ENCODE data around the gene GNG12. TPM values are rescaled to one million over a fixed set of nuclear protein-coding genes. Genes with fewer than 3 reads are reported as not detected.
A peak's percentile ranks its signal among the peaks of the same experiment; 100 is the strongest.

The GNG12 gene
- total RNA-seq, 1 donor from 2014 or later: 71.5 TPM

DNA sequence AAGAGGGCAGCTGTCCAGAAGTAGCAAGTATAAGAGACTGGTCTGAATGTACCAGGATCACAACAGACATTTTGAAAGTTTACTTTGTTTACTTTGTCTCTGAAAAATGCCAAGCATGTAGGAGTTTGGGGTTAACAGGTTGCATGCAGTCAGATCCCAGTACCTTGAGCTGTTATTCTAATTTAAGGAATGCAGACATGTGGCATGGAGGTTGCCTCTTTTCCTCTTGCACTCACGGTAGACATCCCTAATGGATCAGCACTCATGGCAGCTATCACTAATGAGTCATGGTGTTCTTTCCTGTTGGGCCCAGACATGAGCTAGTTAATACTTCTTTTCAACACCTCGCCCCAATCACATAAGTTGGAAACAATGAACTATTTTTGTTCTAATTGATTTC is 81.0 kb downstream of the GNG12 start:
- Histone ChIP-seq H3K27ac (peak overlapping the region; percentile 70), H3K4me1 (peaks cover 90% of the 10 kb centered on the region), H3K4me3 (no peak overlapping the region), H3K36me3 (no peaks in the 10 kb centered on the region), H3K9me3 (no peaks in the 10 kb centered on the region), H3K27me3 (no peaks in the 10 kb centered on the region)
- intact Hi-C loops (cut with DNase I): loop anchor here (10.0 kb wide), 1 partner anchor 188 kb away; no protein-coding TSS in a partner anchor
- peak in 1 of 2 donors; percentile 13 for DNase-seq (ENCODE audit: extremely low spot score in 2 of 2)
- TF ChIP-seq POLR2A (IDR thresholded peaks at IDR 0.05) (no peak), CTCF (IDR thresholded peaks at IDR 0.05) (no peak), POLR2AphosphoS5 (IDR thresholded peaks at IDR 0.05; ENCODE audit: insufficient read depth in 1 of 2, low read depth in 1 of 2) (no peak)

GRCh38 chr1:67750691-67751054 is 82.6 kb downstream of the GNG12 start:
- H3K27ac ChIP-seq: peak overlapping the region; percentile 70
- no peak overlapping the region for H3K4me3 ChIP-seq
- intact Hi-C loops (cut with DNase I): loop anchor here (10.0 kb wide), 1 partner anchor 186 kb away; no protein-coding TSS in a partner anchor
- no peaks in the 10 kb centered on the region for H3K27me3 ChIP-seq
- H3K4me1 ChIP-seq: peaks cover 87% of the 10 kb centered on the region
- TF ChIP-seq POLR2AphosphoS5 (IDR thresholded peaks at IDR 0.05; ENCODE audit: insufficient read depth in 1 of 2, low read depth in 1 of 2): no peak
- TF ChIP-seq CTCF (IDR thresholded peaks at IDR 0.05): no peak
- TF ChIP-seq POLR2A (IDR thresholded peaks at IDR 0.05): no peak
- no peaks in the 10 kb centered on the region for H3K36me3 ChIP-seq
- no peaks in the 10 kb centered on the region for H3K9me3 ChIP-seq
- no peak for DNase-seq (ENCODE audit: extremely low spot score in 2 of 2)

GRCh38 chr1:67749844-67750690 is 83.2 kb downstream of the GNG12 start:
- no peak overlapping the region for H3K4me3 ChIP-seq

DNA sequence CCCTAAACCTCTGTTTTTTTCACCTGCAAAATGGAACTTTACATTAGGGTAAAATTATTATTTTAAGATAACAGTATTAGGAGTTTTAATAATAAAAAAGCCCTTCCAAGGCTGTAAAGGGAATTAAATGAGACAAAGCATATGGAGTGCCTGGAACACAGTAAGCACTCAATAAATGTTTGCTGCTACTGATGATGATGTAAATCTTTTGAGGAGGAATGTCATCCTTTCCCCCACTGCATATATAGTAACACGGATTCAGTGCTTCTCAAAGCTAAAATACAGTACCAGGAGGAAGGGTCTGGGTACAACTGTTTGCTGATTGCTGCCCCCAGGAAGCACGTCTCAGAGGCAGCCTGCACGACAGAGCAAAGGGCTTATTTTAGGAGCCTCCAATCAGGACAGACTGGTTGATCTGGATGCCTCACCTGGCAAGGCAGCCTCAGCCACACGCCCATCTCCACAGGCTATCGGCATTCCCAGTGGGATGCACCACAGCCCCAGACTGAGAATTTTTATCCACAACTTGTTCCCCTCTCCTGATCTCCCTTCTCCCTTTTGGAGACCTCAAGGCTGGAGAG is 83.9 kb downstream of the GNG12 start:
- Histone ChIP-seq H3K27ac (peak overlapping the region; percentile 70), H3K4me1 (peaks cover 74% of the 10 kb centered on the region), H3K36me3 (no peaks in the 10 kb centered on the region), H3K9me3 (no peaks in the 10 kb centered on the region), H3K27me3 (no peaks in the 10 kb centered on the region), H3K4me3 (peak overlapping the region in 1 of 2 donors; percentile 7)
- TF ChIP-seq POLR2A (IDR thresholded peaks at IDR 0.05) (no peak), POLR2AphosphoS5 (IDR thresholded peaks at IDR 0.05; ENCODE audit: insufficient read depth in 1 of 2, low read depth in 1 of 2) (peak in 1 of 2 donors; percentile 43)
- DNase-seq (ENCODE audit: extremely low spot score in 2 of 2): no peak
- intact Hi-C loops (cut with DNase I): no loop called here

More at GRCh38 chr1:67749844-67750690, 83.2 kb downstream of the GNG12 start:
- peak overlapping the region; percentile 70 for H3K27ac ChIP-seq
- H3K9me3 ChIP-seq: no peaks in the 10 kb centered on the region
- intact Hi-C loops (cut with DNase I): loop anchor here (10.0 kb wide), 1 partner anchor 185 kb away; no protein-coding TSS in a partner anchor
- H3K36me3 ChIP-seq: no peaks in the 10 kb centered on the region
- no peaks in the 10 kb centered on the region for H3K27me3 ChIP-seq
- no peak for DNase-seq (ENCODE audit: extremely low spot score in 2 of 2)
- TF ChIP-seq POLR2A (IDR thresholded peaks at IDR 0.05) (no peak), POLR2AphosphoS5 (IDR thresholded peaks at IDR 0.05; ENCODE audit: insufficient read depth in 1 of 2, low read depth in 1 of 2) (peak in 1 of 2 donors; percentile 86), CTCF (IDR thresholded peaks at IDR 0.05) (no peak)
- H3K4me1 ChIP-seq: peaks cover 81% of the 10 kb centered on the region

GRCh38 chr1:67748630-67749029 is 84.6 kb downstream of the GNG12 start:
- Histone ChIP-seq H3K27ac (peak overlapping the region; percentile 70), H3K9me3 (no peaks in the 10 kb centered on the region), H3K27me3 (no peaks in the 10 kb centered on the region), H3K4me1 (peaks cover 66% of the 10 kb centered on the region), H3K4me3 (peak overlapping the region in 1 of 2 donors; percentile 7), H3K36me3 (no peaks in the 10 kb centered on the region)
- intact Hi-C loops (cut with DNase I): no loop called here
- TF ChIP-seq CTCF (IDR thresholded peaks at IDR 0.05) (no peak), POLR2AphosphoS5 (IDR thresholded peaks at IDR 0.05; ENCODE audit: insufficient read depth in 1 of 2, low read depth in 1 of 2) (peak in 1 of 2 donors; percentile 43), POLR2A (IDR thresholded peaks at IDR 0.05) (no peak)
- no peak for DNase-seq (ENCODE audit: extremely low spot score in 2 of 2)
